HL-60/S4 treated with phorbol 12-myristate 13-acetate at 8.2 ng/mL for 4 days and 3 days (cell line): ENCODE data around the gene GNA12.

Source experiments
- in situ Hi-C: fragments of 300-500 bp; cut with MboI; formaldehyde crosslinking; loops from 2 replicates; pipeline ENCODE4 v1.15.0; 2022; ENCODE audit warnings: low sequenced_read_pairs

The GNA12 gene

GRCh38 chr7:2806571-2806970 lies 37.5 kb downstream of the GNA12 start:
- in situ Hi-C loops: no loop called here

GRCh38 chr7:2805213-2805944 lies 38.7 kb downstream of the GNA12 start:
- in situ Hi-C loops: no loop called here

DNA sequence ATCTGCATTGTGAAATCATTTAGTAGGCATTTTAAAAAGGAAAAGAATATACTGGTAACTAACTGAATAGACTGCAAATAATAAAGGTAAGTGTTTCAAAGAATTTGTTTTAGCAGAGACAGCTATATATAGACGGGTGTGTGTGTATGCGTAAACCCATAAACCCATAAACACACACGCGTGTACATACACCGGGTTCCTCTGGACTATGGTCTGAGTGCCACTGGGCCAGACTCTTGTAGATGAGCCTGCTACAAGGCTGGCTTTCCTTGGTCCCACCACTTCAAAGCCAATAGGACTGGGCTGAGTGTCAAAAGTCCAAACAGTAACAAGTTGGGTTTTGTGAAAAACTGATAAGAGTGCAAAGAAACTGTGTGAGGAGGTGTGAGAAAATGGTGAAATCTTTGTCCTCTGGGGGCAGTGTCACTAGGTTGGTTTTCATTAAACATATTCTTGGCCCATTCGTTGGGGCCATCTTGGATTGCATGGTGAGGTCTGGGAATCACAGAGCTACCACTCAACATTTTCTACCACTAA lies 39.8 kb downstream of the GNA12 start:
- in situ Hi-C loops: no loop called here

DNA sequence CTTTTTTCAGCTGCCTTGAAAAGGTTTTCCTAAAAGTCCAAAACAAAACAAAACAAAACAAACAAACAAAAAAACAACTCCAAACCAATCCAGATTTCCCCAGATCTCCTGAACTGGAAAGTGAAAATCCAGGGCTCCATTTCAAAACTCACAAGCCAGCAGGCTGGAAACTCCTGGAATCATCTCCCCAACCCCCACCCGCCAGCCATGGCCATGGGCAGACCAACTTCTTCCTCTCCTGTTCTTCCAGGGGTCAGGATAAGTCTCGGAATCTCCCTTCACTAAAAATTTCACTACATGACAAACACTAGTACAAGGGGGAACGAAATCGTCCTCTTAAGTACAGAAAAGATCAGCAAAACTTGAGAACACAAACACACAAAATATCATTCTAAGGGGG lies 40.4 kb downstream of the GNA12 start:
- in situ Hi-C loops: no loop called here

GRCh38 chr7:2803342-2803692 lies 40.8 kb downstream of the GNA12 start:
- in situ Hi-C loops: no loop called here

GRCh38 chr7:2802504-2803341 lies 41.4 kb downstream of the GNA12 start:
- in situ Hi-C loops: no loop called here

DNA sequence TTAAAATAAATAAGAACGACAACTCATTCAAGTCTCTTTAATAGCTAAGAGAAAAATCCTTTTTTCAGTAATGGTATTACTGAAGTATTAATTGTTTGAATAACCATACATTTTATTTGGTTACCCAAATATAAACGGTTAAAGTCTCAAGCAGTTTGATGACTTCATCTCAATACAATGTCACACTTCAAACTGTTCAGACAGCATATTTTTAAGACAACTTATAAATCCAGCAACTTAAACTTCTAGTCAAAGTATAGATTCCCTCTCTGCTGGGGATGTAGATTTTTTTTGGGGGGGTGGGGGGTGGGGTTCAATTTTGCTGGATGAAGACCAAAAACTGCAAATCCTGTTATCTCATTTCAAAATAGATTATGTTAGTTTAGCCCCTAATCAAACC lies 42.0 kb downstream of the GNA12 start:
- in situ Hi-C loops: no loop called here

GRCh38 chr7:2800931-2801688 lies 43.0 kb downstream of the GNA12 start:
- in situ Hi-C loops: no loop called here

DNA sequence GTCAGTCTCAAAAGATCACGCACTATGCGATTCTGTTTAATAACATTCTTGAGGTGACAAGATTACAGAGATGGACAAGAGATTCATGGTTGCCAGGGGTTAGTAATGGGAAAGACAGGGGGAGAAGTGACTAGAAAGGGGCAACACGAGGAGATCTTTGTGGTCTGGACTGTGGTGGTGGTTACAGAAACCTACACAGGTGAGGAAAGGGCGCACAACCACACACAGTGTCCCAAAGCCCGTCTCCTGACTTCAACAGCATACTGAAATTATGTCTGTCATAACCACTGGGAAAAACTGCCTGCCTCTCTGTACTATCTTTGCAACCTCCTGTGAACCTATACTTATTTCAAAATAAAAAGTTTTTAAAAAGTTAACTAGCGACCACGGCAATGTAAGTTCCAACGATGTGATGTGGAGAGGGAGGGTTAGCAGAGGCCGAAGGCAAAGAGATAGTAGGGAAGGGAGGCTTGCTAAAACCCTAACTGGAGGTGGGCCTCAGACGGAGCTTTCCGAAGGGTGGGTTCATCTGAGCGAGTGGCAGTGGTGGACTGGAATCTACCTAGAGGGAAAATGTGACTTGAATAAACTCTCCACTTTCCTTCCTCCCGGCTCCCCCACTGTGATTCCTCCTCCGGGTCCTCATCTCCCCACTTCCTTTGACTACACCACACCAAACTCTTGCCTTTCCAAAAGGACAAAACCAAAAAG lies 43.7 kb downstream of the GNA12 start:
- in situ Hi-C loops: no loop called here

DNA sequence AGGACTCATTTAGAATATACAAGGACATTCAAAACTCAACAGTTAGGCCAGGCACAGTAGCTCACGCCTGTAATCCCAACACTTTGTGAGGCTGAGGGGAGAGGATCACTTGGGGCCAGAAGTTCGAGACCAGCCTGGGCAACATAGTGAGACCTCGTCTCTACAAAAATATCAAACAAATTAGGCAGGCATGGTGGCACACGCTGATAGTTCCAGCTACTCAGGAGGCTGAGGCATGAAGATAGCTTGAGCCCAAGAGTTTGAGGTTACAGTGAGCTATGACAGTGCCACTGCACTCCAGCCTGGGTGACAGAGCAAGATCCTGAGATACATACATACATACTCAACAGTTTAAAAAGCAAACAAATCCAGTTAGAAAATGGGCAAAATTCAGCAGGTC lies 44.9 kb downstream of the GNA12 start:
- in situ Hi-C loops: no loop called here

DNA sequence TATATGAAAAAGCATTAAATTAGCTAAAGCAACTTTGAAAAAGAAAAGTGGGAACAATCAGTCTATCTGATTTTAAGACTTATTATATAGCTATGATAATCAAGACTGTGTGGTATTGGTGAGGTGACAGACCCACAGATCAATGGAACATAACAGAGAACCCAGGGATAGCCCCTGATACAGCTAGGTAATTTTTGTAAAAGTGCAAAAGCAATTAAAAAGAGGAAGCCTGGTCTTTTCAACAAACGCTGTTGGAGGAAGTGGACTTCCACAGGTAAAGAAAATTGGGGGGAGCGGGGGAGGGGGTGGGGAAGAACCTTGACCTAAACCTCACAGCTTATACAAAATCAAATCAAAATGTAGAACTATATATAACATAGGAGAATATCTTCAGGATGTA lies 45.4 kb downstream of the GNA12 start:
- in situ Hi-C loops: no loop called here

GRCh38 chr7:2796358-2797352 lies 47.5 kb downstream of the GNA12 start:
- in situ Hi-C loops: no loop called here

DNA sequence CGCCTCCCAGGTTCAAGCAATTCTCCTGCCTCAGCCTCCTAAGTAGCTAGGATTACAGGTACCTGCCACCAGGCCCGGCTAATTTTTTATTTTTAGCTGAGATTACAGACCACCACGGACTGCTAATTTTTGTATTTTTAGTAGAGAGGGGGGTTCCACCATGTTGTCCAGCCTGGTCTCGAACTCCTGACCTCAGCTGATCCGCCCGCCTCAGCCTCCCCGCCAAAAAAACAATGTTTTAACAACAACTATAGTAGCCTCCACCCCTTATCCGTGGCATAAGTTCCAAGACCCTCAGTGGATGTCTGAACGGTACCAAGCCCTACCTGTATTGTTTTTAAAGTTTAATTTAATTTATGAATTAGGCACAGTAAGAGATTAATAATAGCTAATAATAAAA lies 48.2 kb downstream of the GNA12 start:
- in situ Hi-C loops: no loop called here

DNA sequence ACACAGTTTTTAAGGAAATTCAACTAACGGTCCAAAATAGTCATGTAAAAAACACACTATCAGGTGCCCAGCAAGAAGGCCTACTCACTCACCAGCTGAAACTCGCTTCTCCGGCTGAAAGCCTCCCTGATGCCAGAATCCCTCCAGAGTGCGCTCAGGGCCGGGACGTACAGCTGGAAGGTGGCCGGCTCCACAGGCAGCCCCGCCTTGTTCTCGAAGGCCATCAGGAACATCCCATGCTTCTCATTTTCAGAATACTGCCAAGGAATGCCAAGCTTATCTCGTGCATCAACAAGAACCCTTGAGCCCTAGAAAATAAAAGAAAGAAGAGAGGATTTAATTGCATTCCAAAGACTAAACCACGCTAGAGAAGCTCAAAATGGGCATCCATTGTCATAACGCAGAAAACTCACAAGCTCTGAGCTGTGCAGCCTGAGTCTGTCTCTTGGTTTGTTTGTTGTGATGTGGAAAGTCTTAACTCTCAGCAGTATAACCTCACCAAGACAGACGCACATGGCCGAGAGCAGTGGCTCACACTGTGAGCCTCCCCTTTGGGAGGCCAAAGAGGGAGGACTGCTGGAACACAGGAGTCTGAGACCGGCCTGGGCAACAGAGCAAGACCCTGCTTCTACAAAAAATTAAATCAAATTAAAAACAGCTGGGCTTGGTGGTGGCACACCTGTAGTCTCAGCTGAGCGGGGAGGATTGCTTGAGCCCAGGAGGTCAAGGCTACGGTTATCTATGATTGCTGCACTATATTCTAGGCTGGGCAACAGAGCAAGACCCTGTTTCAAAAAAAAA lies 49.1 kb downstream of the GNA12 start:
- in situ Hi-C loops: no loop called here

GRCh38 chr7:2792856-2793487 lies 51.1 kb downstream of the GNA12 start:
- in situ Hi-C loops: no loop called here

DNA sequence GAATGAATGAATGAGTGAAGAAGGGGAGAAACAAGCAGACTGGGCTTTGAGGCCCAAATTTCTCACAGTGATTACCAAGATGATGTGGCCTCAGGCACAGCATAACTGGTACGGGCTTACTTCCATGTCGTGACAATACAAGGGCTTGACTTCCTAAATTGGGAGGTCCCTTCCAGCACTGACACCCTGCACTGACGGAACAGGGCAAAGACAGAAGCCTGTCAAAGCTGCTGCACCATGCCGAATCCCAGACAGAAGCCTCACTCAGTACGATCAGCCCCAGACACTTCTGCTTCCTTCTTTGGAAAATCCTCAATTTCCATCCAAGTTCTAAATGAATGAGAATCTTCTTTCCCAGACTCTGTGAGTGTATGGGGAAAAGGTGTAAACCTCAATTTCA lies 51.9 kb downstream of the GNA12 start:
- in situ Hi-C loops: no loop called here

DNA sequence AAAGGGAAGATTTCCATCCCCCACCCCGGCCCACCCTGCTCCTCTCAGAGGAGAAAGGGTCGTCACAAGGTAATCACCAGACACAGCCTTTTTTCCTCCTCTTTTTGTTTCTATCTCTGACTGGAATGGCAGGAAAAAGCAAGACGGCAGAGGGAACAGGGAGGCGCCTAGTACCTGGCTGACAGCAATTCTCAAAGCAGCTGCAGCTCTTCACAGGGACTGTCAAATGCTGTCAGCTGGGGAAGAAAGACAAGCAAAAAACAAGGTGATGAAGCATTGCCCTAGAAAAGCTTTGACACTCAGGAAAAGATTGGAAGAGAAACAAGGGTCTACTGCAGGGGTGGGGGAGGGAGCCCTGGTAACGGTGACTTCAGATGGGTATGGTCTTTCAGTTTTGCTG lies 52.7 kb downstream of the GNA12 start:
- in situ Hi-C loops: no loop called here

DNA sequence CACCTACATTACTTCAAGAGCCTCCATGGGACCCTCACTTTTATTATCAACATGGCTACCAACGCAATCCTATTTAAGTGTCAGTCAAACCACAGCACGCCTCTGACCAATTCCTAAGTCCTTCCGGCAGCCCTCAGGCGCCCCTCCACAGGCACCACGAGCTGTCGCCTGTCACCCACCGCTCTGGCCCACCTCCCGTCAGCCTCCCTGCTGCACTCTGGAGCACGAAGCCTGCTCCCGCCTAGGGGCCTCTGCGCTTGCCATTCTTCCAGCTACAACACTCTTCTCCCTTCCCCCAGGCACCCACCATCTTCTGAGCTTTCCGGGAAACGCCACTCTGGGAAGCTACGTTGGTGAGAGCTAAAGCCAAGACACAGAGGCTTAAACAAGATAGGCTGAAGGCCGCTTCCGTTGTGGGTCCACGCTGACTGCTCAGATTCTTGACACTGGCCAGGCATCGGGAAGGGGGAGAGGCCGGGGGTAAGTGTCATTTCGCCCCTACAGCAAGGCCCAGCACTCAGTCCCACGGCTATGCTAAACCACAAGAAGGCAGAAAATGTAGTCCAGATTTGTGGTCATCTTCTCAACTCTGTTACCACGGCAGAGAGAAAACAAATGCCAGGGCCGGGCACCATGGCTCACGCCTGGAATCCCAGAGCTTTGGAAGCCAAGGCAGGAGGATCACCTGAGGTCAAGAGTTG lies 56.7 kb downstream of the GNA12 start:
- in situ Hi-C loops: no loop called here
